NCI-H146 treated with DMSO at 0.1 percent for 48 hours (cell line): ENCODE measurements around the gene CCDC159.

ENCODE experiments used
- DNase-seq: peaks from one replicate; lab custom pipeline; 2025; ENCODE audit not compliant: unreplicated experiment; lab: John Stamatoyannopoulos, UW

Gene CCDC159

GRCh38 chr19:11384778-11385129 lies 38.4 kb downstream of the CCDC159 start:
- DNase-seq, result no peak

- no peak for DNase-seq
These were observed 41.1 kb downstream of the CCDC159 start for GRCh38 chr19:11387162-11388034.

DNA sequence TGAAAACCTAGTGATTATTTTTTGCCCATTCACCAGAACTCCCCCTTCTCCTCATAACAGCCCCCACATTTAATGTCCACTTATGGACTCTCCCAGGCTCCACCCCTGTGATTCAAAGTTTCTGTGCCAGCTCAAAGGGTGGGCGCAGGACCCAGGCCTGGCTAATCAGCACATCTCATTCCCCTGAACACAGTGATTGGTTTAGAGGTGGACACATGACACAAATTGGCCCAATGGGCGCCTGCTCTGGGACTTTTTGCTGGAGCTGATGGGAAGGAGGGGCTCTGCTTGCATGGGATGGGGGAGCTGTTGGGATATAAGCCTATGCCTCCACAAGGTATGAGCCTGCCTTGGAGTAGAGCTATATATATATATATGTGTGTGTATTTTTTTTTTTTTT lies 44.0 kb downstream of the CCDC159 start:
- DNase-seq, result no peak

DNA sequence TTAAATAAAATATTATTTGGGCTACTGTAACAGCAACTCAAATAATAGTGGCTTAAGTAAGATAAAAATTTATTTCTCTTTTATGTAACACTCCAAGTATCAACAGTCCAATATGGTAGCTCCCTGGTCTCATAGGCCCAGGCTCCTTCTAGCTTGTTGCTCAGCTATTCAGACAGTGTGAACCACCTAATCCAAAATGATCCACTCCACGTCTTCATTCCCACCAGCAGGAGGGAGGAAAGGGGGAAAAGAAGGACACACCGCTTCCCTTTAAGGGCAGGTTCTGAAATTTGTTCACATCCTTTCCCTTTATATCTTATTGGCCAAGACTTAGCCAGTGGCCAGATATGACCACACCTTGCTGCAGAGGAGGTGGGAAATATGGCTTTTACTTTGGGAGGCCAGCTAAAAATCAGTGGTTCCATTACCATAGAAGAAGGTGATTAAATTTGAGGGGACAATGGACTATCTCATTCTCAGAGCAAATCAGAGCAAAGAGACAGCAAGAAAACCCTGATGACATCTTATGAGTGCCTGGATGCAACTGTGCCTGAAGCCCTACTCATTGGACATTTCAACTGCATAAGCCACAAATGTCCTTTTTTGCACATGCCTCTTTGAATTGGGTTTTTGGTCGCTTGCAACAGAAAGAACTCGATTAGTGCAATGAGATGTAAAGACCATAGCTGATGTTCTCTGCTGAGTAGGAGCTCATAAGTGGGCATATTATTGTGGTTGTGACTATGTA lies 44.8 kb downstream of the CCDC159 start:
- no peak for DNase-seq

GRCh38 chr19:11397089-11397610 lies 50.8 kb downstream of the CCDC159 start:
- DNase-seq, result no peak

DNA sequence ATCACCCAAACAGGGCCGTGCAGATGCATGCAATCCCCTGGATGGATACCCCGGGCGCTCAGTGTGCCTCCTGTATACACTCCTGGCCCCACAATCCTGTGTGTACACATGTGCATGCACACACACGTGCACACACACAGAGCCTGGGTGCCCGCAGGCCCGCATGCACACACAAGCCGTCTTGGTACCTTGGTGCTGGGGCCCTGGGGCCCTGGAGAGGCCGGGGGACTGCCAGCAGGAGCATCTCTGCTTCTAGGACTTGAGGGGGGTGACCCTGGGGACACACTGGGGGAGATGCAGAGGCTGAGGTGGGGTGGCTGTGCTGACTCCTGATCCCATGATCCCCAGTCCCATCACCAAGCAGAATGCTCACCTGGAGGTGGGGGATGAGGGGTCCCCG lies 53.3 kb downstream of the CCDC159 start:
- no peak for DNase-seq

GRCh38 chr19:11400798-11401197 lies 54.5 kb downstream of the CCDC159 start:
- no peak for DNase-seq

- DNase-seq, result no peak
These were observed 55.7 kb downstream of the CCDC159 start for GRCh38 chr19:11401808-11402543.
